ENCODE data around the gene DENND1B.

GRCh38 chr1:197797010-197797409, 21.7 kb upstream of the DENND1B start:
- TF ChIP-seq CREB1 (IDR thresholded peaks at IDR 0.05) (no peak), SUZ12 (IDR thresholded peaks at IDR 0.05; ENCODE audit: low read length) (no peak), EZH2 (IDR thresholded peaks at IDR 0.05; ENCODE audit: low read depth, low read length, severe bottlenecking) (no peak), POLR2AphosphoS5 (IDR thresholded peaks at IDR 0.05; ENCODE audit: low read depth, low read length) (no peak), RAD21 (IDR thresholded peaks at IDR 0.05 in 1 of 2, conservative IDR thresholded peaks at IDR 0.05 in 1 of 2; ENCODE audit: low read depth in 2 of 2, low read length in 2 of 2) (no peak)
- TF ChIP-seq, protein P1, sequence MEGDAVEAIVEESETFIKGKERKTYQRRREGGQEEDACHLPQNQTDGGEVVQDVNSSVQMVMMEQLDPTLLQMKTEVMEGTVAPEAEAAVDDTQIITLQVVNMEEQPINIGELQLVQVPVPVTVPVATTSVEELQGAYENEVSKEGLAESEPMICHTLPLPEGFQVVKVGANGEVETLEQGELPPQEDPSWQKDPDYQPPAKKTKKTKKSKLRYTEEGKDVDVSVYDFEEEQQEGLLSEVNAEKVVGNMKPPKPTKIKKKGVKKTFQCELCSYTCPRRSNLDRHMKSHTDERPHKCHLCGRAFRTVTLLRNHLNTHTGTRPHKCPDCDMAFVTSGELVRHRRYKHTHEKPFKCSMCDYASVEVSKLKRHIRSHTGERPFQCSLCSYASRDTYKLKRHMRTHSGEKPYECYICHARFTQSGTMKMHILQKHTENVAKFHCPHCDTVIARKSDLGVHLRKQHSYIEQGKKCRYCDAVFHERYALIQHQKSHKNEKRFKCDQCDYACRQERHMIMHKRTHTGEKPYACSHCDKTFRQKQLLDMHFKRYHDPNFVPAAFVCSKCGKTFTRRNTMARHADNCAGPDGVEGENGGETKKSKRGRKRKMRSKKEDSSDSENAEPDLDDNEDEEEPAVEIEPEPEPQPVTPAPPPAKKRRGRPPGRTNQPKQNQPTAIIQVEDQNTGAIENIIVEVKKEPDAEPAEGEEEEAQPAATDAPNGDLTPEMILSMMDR (IDR thresholded peaks at IDR 0.05; ENCODE audit: control extremely low read depth in 1 of 3, insufficient read depth in 1 of 3, low read depth in 1 of 3, low read length in 3 of 3) = no peak
- TF ChIP-seq, protein P2, sequence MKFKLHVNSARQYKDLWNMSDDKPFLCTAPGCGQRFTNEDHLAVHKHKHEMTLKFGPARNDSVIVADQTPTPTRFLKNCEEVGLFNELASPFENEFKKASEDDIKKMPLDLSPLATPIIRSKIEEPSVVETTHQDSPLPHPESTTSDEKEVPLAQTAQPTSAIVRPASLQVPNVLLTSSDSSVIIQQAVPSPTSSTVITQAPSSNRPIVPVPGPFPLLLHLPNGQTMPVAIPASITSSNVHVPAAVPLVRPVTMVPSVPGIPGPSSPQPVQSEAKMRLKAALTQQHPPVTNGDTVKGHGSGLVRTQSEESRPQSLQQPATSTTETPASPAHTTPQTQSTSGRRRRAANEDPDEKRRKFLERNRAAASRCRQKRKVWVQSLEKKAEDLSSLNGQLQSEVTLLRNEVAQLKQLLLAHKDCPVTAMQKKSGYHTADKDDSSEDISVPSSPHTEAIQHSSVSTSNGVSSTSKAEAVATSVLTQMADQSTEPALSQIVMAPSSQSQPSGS (IDR thresholded peaks at IDR 0.05; ENCODE audit: low read length) = no peak

Measured in H1 (cell line).